Activated gamma-delta T cell treated with Interleukin-2 at 50 U/mL for 16 hours (primary cell): ENCODE measurements around the gene AGO1.
"Not testable (repeated sequence)": the region's sequence is repeated elsewhere in the genome, so short reads cannot be mapped to it uniquely, and the experiment has no call there.

ENCODE experiments used
- DNase-seq: peaks from one replicate; pipeline ENCODE4 v3.0.0-alpha.2; 2020

Gene AGO1

GRCh38 chr1:35925741-35926140 is 42.7 kb downstream of the AGO1 start:
- DNase-seq, result no peak

DNA sequence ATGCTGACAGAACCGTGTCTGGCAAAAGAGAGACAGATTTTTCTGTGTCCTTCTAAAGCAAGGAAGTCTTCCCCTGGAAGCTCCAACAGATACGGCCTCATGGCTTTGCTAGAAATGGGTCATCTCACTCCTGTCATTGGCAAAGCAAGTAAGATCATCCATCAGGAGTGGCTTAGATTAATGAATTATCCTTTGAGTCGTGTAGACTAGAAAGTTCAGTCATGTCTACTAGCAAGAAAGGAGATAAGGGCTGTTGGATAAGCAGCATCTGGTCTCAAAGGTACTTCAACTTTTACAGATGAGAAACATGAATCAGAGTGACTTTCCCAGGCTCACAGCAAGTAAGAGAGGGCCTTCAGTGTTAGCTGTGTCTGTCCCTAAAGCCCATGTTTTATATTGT is 44.5 kb downstream of the AGO1 start:
- no peak for DNase-seq

DNA sequence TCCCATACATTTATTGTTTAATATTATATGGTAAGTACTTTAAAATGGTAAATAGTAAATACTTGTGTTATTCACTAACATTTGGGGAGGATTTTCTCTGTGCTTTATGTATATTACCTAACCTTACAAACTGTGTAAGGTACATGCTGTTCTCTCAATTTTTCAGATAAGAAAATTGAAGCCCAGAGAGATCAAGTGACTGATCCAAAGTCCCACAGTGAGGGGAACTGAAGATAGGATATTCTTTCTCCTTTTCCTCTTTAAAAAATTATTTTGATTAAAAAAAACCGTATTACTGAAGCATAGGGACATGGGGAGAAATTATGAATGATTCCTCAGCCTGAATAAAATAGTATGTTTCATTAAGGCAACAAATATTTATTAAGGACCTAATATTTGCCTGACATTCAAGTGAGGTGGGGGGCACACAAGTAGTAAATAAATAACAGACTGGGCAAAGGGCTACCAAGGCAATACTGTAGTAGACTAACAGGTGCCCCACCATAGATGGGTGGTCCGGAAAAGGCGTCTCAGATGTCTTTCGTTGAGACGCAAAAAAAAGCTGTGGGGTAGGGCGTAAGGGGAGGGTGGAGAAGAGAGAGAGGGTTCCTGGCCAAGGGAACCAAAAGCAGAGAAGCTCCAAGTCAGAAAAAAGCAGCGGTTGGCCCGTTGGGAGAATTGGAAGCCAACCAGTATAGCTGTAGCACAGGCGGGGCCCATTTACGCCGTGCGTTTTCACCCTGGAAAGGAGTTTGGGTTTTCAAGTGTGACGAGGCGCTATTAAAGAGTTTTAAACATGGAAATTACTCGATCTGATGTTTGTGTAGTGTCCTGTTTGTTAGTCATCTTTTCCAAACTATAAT is 47.0 kb downstream of the AGO1 start:
- peak; percentile 22 for DNase-seq

DNA sequence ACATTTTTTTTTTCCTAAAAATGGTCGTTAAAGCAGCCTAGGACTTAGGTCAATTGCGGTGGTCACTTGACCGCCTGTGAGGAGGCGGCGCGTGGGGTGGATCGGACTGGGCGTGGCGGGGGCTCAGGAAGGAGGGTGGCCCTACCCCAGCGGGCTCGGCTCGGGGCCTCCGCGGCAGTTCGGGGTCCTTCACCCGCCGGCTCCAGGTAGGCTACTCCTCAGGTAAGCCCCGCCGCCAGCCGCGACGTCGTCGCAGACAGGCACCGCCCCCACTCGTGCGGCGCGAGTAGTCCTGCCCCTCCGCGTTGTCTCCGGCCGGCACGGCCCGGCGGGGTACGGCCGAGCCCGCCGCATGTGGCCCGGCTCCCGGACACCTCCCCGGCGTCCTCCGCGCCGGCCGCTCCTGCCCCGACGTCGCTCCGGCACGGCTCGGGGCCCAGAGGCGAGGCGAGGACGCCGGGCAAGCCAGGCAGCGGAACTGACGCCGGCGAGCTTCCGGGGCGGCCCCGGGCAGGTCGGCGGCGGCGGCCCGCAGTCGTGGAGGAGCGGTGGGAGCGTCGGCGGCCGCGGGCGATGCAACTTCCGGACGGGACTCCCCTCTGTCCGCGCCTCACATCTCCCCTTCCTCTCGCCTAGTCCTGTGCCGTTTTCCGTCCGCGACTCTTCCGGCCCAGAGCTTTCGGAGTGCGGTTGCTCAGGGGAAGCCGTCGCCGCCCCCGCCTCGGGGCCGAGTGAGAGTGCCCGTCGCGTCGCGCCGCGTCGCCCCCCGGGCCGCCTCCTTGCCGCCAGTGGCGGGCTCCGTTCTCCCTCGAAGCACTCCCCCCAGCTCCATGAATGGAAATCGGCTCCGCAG is 47.8 kb downstream of the AGO1 start, which contains the start of gene AGO3:
Gene AGO3, plus strand, starts transcription at position 513 of the 853 bp plus-strand sequence. Its CDS starts 322 bp downstream, at position 835.
- peak; percentile 81 for DNase-seq

GRCh38 chr1:35931446-35932157 is 48.6 kb downstream of the AGO1 start:
- no peak for DNase-seq

DNA sequence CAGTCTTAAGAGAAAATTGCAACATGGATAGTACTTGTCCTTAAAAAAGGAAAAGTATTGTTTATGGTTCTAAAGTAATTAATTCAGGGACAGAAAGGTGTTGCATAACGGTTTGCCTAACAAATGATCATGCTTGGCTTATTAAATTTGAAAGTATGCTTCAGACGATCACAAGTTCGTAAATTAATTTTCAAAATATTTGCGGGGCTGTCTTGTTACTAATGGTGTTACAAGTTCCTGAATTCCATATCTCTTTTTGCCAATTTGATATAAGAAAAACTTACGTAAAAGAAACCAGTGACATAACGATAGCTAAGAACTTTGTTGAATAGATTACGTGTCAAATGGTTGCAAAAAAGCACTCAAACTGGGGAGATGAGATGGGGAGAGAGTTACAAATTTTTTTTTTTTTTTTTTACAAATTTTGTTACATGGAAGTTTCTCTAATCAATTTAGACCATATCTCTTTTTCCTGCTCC is 49.2 kb downstream of the AGO1 start:
- no peak for DNase-seq

DNA sequence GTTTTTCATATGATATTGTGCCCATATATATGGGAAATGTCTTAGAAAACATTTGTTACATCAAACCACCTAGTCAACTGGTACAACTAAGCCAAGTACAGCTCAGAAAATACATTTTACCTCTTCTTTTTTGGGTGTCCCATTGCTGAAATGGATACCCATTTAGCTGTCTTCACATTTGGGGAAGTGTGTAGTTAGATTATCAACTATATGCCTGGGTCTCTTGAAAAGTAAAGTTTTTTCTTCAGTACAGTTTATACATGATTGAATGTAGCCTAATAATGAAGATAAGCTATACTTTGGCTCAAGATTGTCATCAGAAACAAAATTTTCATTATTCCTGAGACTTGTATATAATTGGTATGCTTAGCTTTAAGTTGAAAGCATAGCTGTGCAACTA is 49.9 kb downstream of the AGO1 start:
- DNase-seq, result no peak

DNA sequence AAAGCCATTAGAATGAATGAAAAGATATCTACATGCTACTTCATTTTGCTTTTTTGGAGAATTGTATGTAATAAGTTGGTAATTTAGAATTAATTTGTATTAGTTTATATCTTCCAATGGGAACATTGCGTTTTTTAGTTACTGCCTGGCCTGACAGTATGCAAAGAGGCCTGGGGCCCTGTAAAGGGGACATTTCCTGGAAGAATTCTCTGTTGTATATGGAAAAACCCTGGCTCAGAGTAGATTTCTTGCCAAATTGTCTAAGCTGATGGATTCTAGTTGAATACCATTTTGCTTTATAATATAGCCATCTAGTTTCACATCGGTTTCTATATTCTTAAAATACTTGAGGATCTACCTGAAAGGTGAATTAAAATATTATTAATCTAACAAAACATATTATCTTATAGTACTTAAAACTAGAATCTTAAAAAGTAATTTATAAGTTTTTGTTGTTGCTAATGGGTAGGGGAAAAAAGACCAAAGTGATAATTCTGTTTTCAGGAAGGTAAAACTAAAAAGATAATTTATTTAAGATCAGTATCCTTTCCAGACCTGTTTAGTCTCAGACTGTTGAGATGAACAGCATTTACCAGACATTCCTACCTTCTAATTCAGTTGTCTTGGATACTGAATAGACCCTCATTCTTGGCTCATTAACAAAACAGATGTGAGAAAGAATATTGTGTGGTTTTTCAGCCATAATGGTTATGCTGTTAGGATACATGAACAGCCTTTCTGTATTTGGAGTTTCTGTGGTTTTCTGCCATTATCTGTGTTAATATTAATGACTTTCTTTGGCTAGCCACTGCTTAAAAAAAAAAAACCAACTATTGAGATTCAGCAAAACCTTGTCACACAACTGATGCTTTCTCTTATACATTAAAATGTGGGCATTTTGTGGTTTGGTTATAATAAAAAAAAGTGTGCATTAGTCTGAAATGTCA is 52.7 kb downstream of the AGO1 start:
- DNase-seq, result no peak

DNA sequence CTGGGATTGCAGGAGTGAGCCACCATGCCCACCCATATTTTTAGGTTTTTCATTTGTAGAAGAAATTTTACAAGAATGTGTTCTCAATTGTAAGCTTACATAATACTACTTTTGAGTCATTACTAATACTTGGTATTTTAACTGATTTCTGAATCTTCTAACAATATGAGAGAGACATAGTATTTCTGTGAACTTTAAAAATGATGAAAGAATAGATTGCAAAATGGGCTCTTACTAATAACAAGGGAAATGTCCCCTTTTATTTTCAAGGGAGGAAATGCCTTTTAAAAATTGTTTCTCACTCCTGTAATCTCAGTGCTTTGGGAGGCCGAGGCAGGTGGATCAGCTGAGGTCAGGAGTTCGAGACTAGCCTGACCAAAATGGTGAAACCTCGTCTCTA is 53.8 kb downstream of the AGO1 start:
- no peak for DNase-seq

- DNase-seq, result no peak
These were observed 56.5 kb downstream of the AGO1 start for GRCh38 chr1:35939484-35939883.

GRCh38 chr1:35945327-35945726 is 62.3 kb downstream of the AGO1 start:
- DNase-seq, result no peak

GRCh38 chr1:35947547-35947946 is 64.5 kb downstream of the AGO1 start:
- no peak for DNase-seq

DNA sequence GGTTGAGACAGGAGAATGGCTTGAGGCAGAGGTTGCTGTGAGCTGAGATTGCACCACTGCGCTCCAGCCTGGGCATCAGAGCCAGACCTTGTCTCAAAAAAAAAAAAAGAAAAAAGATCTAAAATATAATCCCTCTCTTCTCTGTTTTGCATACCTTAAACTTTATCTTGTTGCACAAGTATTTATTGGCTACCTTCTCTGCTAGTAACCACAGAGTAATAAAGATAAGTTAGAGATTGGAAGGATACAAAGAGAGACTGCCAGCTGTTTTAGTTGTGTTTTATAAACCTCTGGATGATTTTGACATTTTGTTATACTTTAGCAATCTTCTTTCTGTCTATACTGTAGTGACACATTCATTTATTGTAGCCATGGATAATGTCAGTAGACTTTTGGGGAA is 75.5 kb downstream of the AGO1 start:
- no peak for DNase-seq

DNA sequence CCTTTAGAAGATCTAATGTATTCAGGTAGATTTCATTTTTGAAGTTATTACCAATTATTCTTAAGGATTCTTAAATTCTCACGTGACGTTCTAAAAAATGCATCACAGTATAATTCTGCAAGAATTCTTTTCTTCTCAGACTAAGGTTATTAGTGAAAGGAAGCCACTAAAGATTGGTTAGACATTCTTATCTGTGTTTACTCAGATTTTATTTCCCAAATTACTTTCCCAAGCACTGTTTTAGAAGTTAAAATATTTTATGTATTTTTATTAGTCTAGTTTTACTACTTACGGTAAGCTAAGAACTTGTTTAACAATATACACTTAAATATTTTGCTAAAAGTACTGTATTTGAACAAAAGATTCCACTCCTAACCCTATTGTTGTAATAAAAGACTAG is 76.3 kb downstream of the AGO1 start:
- no peak for DNase-seq

GRCh38 chr1:35962952-35963351 is 79.9 kb downstream of the AGO1 start:
- DNase-seq, result no peak

DNA sequence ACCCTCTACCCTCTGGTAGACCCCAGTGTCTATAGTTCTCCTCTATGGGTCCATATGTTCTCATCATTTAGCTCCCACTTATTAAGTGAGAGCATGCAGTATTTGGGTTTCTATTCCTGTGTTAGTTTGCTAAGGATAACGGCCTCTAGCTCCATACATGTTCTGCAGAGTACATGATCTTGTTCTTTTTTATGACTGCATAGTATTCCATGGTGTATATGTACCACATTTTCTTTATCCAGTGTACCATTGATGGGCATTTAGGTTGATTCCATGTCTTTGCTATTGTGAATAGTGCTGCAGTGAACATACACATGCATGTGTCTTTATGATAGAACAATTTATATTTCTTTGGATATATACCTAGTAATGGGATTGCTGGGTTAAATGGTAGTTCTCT is 81.3 kb downstream of the AGO1 start:
- DNase-seq, result not testable (repeated sequence)

DNA sequence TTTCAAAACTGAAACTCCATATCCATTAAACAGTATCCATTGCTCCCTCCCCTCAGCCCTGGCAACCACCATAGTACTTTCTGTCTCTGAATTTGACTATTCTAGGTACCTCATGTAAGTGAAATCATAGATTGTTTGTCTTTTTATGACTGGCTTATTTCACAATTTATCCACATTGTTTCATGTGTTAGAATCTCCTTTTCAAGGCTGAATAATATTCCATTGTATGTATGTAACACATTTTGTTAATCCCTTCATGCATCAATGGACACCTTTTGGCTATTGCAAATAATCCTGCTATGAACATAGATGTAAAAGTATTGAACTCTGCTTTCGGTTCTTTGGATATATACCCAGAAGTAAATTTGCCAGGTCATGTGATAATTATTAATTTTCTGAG is 85.4 kb downstream of the AGO1 start:
- DNase-seq, result no peak

DNA sequence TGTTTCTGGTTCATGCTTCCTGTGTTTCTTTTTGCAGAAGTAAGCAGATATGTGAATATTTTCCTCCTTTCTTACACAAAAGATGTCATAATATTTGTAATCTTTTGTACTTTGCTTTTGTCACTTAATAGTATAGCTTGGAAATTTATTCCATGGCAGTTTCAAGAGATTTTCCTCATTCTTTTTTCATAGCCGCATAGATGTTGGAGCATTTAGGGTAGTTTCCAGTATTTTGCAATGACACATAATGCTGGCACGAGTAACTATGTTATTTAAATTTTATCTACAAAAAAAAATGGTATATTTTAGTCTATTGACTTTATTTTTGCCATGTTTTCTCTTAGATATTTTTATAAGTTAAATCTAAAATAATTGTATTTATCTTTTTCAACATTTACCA is 88.6 kb downstream of the AGO1 start:
- DNase-seq, result no peak

GRCh38 chr1:35972631-35973030 is 89.6 kb downstream of the AGO1 start:
- not testable (repeated sequence) for DNase-seq

DNA sequence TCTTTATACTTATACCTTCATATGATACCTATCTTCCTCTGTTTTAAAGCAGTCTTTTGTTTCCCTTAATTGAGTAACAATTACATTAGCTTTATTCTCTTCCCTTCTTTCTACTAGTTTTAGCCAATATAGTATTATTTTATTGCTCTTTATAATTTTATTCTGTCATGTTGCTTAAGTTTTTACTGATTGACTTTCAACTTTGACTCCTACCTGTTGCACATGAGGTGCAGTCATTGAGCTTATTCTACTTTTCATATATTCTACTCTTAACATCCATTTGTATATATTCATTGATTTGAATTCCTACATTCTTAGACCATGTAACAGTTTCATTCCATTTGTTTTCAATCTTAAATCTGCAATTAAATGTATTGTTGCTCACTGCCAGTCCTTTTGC is 97.1 kb downstream of the AGO1 start:
- no peak for DNase-seq
